GM12892 (cell line): ENCODE results near the gene MREG.

Experiments used
- POLR2A ChIP-seq: IDR thresholded peaks from 2 replicates; pipeline ENCODE4 v1.6.1; 2011; ENCODE audit warnings: low read depth, low read length, control low read depth
- POLR2AphosphoS5 ChIP-seq: IDR thresholded peaks from 2 replicates; pipeline ENCODE4 v1.6.1; 2011; ENCODE audit warnings: low read depth, low read length, control low read depth

DNA sequence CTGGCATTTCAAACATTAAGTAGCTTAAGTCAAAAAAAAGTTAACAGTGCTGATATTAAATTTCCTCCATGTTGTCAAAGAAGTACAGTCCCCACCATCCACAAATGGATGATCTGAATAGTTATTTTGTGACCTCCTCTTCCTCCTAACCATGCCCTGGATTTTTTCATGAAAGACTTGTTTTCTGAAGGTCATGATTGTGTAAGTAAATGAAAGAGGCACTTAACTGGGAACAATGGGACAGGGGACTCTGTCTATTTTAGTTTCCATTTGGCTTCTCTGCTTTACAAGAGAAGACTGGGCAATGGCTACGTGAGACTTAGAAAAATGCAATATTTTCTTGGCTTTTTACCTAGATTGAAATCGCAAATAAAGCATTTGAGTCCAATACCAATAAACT is 36.1 kb upstream of the MREG start:
- TF ChIP-seq POLR2AphosphoS5 (no peak), POLR2A (no peak)
